Measurements from ENCODE around the gene UBA1.

UBA1 gene

GRCh38 chrX:47232197-47232802, 38.7 kb downstream of the UBA1 start:
- DNase-seq (ENCODE audit: low read depth), result no peak
- TF ChIP-seq CTCF (conservative IDR thresholded peaks at IDR 0.05; ENCODE audit: control insufficient read depth, insufficient read depth, low read depth, low read length), result no peak
- peak overlapping the region; percentile 59 for H3K4me3 ChIP-seq (ENCODE audit: control insufficient read depth, low read depth, low read length)

- TF ChIP-seq CTCF (conservative IDR thresholded peaks at IDR 0.05; ENCODE audit: control insufficient read depth, insufficient read depth, low read depth, low read length), result no peak
- peak within 1 kb of the TSS; percentile 59 for H3K4me3 ChIP-seq (ENCODE audit: control insufficient read depth, low read depth, low read length)
- DNase-seq (ENCODE audit: low read depth), result peak; percentile 34
Measured at GRCh38 chrX:47232803-47233332, 39.2 kb downstream of the UBA1 start, which contains the start of gene USP11. TSS of gene USP11 (plus strand) at chrX:47233009. CDS start at chrX:47233044, 35 bp downstream.

- no peak for TF ChIP-seq CTCF (conservative IDR thresholded peaks at IDR 0.05; ENCODE audit: control insufficient read depth, insufficient read depth, low read depth, low read length)
- H3K4me3 ChIP-seq (ENCODE audit: control insufficient read depth, low read depth, low read length), result peak overlapping the region; percentile 59
- peak; percentile 97 for DNase-seq (ENCODE audit: low read depth)
Measured at GRCh38 chrX:47233333-47234113, 39.9 kb downstream of the UBA1 start.

GRCh38 chrX:47234583-47234982, 41.0 kb downstream of the UBA1 start:
- no peak for TF ChIP-seq CTCF (conservative IDR thresholded peaks at IDR 0.05; ENCODE audit: control insufficient read depth, insufficient read depth, low read depth, low read length)
- DNase-seq (ENCODE audit: low read depth), result peak; percentile 60
- H3K4me3 ChIP-seq (ENCODE audit: control insufficient read depth, low read depth, low read length), result peak overlapping the region; percentile 59

GRCh38 chrX:47235691-47236103, 42.1 kb downstream of the UBA1 start:
- TF ChIP-seq CTCF (conservative IDR thresholded peaks at IDR 0.05; ENCODE audit: control insufficient read depth, insufficient read depth, low read depth, low read length), result no peak
- no peak overlapping the region for H3K4me3 ChIP-seq (ENCODE audit: control insufficient read depth, low read depth, low read length)
- peak; percentile 57 for DNase-seq (ENCODE audit: low read depth)

- no peak for TF ChIP-seq CTCF (conservative IDR thresholded peaks at IDR 0.05; ENCODE audit: control insufficient read depth, insufficient read depth, low read depth, low read length)
- DNase-seq (ENCODE audit: low read depth), result no peak
- no peak overlapping the region for H3K4me3 ChIP-seq (ENCODE audit: control insufficient read depth, low read depth, low read length)
Measured at GRCh38 chrX:47239199-47239598, 45.6 kb downstream of the UBA1 start.
